Activated CD4-positive, alpha-beta memory T cell treated with anti-CD3 and anti-CD28 coated beads for 36 hours (primary cell): ENCODE data around the gene PKP1. TPM values are rescaled to one million over a fixed set of nuclear protein-coding genes. Genes with fewer than 3 reads are reported as not detected.

Source experiments
- CTCF ChIA-PET: fragments of 350-600 bp; sonication (Branson Sonifier 250); formaldehyde crosslinking; loops from one replicate; lab custom pipeline; 2021; ENCODE audit warnings: antibody characterized with exemption, inconsistent platforms; lab: Charles Lee
- POLR2A ChIA-PET: fragments of 350-600 bp; sonication (Branson Sonifier 250); formaldehyde crosslinking; loops from one replicate; lab custom pipeline; 2021; ENCODE audit warnings: antibody characterized with exemption; lab: Charles Lee
- DNase-seq: peaks from one replicate; pipeline ENCODE4 v3.0.0-alpha.2; 2020
- H3K27ac Mint-ChIP-seq: one replicate; pipeline ENCODE4 v1.8.0; 2021; ENCODE audit warnings: mixed read lengths
- H3K27me3 Mint-ChIP-seq: one replicate; pipeline ENCODE4 v1.8.0; 2021; ENCODE audit warnings: mixed read lengths
- H3K36me3 Mint-ChIP-seq: one replicate; pipeline ENCODE4 v1.8.0; 2021; ENCODE audit warnings: mixed read lengths
- H3K4me1 Mint-ChIP-seq: one replicate; pipeline ENCODE4 v1.8.0; 2021; ENCODE audit warnings: low read depth, mixed read lengths
- H3K4me3 Mint-ChIP-seq: one replicate; pipeline ENCODE4 v1.8.0; 2021; ENCODE audit warnings: mild to moderate bottlenecking, mixed read lengths
- H3K9me3 Mint-ChIP-seq: one replicate; pipeline ENCODE4 v1.8.0; 2021; ENCODE audit warnings: mixed read lengths
- intact Hi-C: fragments of 100-400 bp; cut with micrococcal nuclease; formaldehyde crosslinking; loops from one replicate; pipeline ENCODE4 v1.15.1; 2023
- total RNA-seq, 2 experiments: library from RNA; stranded (reverse); gene quantifications; one replicate each; pipeline ENCODE4 v1.2.3, GENCODE V29; 2021

The PKP1 gene
- total RNA-seq, 2 experiments from 2014 or later = not detected

GRCh38 chr1:201354901-201355295 lies 71.6 kb downstream of the PKP1 start:
- Mint-ChIP-seq H3K9me3 (no peaks in the 10 kb centered on the region), H3K36me3 (no peaks in the 10 kb centered on the region), H3K4me3 (no peak overlapping the region), H3K27ac (no peak overlapping the region), H3K27me3 (peaks cover 11% of the 10 kb centered on the region), H3K4me1 (no peaks in the 10 kb centered on the region)
- DNase-seq = no peak
- POLR2A ChIA-PET = no interaction called here
- CTCF ChIA-PET = interaction anchor here (0.6 kb wide), 1 partner anchor 81 kb away, joined by 3 read pairs; no protein-coding TSS in a partner anchor
- intact Hi-C loops = no loop called here

GRCh38 chr1:201355471-201355870 lies 72.2 kb downstream of the PKP1 start:
- Mint-ChIP-seq H3K4me3 (no peak overlapping the region), H3K4me1 (no peaks in the 10 kb centered on the region), H3K9me3 (no peaks in the 10 kb centered on the region), H3K36me3 (no peaks in the 10 kb centered on the region), H3K27me3 (peaks cover 11% of the 10 kb centered on the region), H3K27ac (no peak overlapping the region)
- CTCF ChIA-PET = interaction anchor here (0.6 kb wide), 1 partner anchor 81 kb away, joined by 3 read pairs; no protein-coding TSS in a partner anchor
- intact Hi-C loops = no loop called here
- POLR2A ChIA-PET = no interaction called here
- no peak for DNase-seq

- Mint-ChIP-seq H3K36me3 (no peaks in the 10 kb centered on the region), H3K9me3 (no peaks in the 10 kb centered on the region), H3K27ac (no peak overlapping the region), H3K4me1 (no peaks in the 10 kb centered on the region), H3K4me3 (no peak overlapping the region), H3K27me3 (peaks cover 9% of the 10 kb centered on the region)
- ChIA-PET POLR2A (no interaction called here), CTCF (no interaction called here)
- intact Hi-C loops = no loop called here
- no peak for DNase-seq
Measured at GRCh38 chr1:201356236-201356635, 72.9 kb downstream of the PKP1 start.

- DNase-seq = no peak
- H3K27me3 Mint-ChIP-seq = peaks cover 8% of the 10 kb centered on the region
- no peak overlapping the region for H3K4me3 Mint-ChIP-seq
- H3K4me1 Mint-ChIP-seq = no peaks in the 10 kb centered on the region
- H3K27ac Mint-ChIP-seq = no peak overlapping the region
- ChIA-PET CTCF (no interaction called here), POLR2A (no interaction called here)
- H3K9me3 Mint-ChIP-seq = no peaks in the 10 kb centered on the region
- intact Hi-C loops = no loop called here
- H3K36me3 Mint-ChIP-seq = no peaks in the 10 kb centered on the region
Measured at GRCh38 chr1:201356701-201357100, 73.4 kb downstream of the PKP1 start.

- Mint-ChIP-seq H3K36me3 (no peaks in the 10 kb centered on the region), H3K27me3 (peaks cover 9% of the 10 kb centered on the region), H3K27ac (no peak overlapping the region), H3K4me1 (no peaks in the 10 kb centered on the region), H3K4me3 (no peak overlapping the region), H3K9me3 (no peaks in the 10 kb centered on the region)
- intact Hi-C loops = no loop called here
- CTCF ChIA-PET = no interaction called here
- no peak for DNase-seq
- POLR2A ChIA-PET = no interaction called here
Measured at GRCh38 chr1:201357211-201357610, 73.9 kb downstream of the PKP1 start.

DNA sequence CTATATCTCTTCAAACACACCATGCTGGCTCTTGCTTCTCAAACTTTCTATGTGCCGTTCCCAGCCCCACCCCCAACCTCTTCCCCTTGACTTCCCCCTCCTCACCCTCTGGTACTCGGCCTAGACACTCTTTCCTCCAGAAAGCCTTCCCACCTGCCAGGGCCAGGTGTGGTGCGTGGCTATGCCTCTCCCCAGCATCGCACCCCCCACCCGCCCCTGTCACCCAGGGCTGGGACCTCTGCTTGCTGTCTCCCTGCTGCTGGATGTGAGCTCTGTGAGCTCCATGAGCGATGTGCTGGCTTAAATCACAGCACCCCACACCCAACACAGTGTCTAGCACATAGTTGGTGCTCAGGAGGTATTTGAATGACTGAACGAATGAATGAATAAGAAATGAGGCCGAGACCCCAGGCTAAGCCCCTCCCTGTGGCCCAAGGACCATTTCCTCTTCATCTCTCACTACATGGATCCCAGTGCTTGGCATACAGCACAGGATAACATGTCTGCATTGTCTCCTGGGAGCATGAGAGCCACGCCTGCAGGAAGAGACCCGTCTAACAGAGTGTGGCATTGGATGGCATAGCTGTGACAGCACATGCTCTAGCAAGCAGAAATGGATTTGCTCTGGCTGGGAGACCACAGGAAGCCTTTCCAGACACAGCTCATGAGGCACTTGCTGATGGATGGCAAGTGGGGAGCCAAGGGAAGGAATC lies 74.5 kb downstream of the PKP1 start:
- intact Hi-C loops = no loop called here
- H3K4me3 Mint-ChIP-seq = no peak overlapping the region
- no peak overlapping the region for H3K27ac Mint-ChIP-seq
- no peak for DNase-seq
- no peaks in the 10 kb centered on the region for H3K4me1 Mint-ChIP-seq
- peaks cover 9% of the 10 kb centered on the region for H3K27me3 Mint-ChIP-seq
- ChIA-PET CTCF (interaction anchor here (6.4 kb wide), 1 partner anchor 103 kb away, joined by 36 read pairs; no protein-coding TSS in a partner anchor), POLR2A (no interaction called here)
- H3K9me3 Mint-ChIP-seq = no peaks in the 10 kb centered on the region
- no peaks in the 10 kb centered on the region for H3K36me3 Mint-ChIP-seq

GRCh38 chr1:201358596-201358995 lies 75.3 kb downstream of the PKP1 start:
- H3K9me3 Mint-ChIP-seq = no peaks in the 10 kb centered on the region
- no peak overlapping the region for H3K27ac Mint-ChIP-seq
- ChIA-PET POLR2A (no interaction called here), CTCF (interaction anchor here (1.1 to 6.4 kb wide), 3 partner anchors 10 to 104 kb away, joined by 3 to 36 read pairs (median 3); no protein-coding TSS in a partner anchor)
- H3K4me1 Mint-ChIP-seq = no peaks in the 10 kb centered on the region
- H3K27me3 Mint-ChIP-seq = peaks cover 9% of the 10 kb centered on the region
- H3K36me3 Mint-ChIP-seq = no peaks in the 10 kb centered on the region
- no peak overlapping the region for H3K4me3 Mint-ChIP-seq
- no peak for DNase-seq
- intact Hi-C loops = no loop called here

DNA sequence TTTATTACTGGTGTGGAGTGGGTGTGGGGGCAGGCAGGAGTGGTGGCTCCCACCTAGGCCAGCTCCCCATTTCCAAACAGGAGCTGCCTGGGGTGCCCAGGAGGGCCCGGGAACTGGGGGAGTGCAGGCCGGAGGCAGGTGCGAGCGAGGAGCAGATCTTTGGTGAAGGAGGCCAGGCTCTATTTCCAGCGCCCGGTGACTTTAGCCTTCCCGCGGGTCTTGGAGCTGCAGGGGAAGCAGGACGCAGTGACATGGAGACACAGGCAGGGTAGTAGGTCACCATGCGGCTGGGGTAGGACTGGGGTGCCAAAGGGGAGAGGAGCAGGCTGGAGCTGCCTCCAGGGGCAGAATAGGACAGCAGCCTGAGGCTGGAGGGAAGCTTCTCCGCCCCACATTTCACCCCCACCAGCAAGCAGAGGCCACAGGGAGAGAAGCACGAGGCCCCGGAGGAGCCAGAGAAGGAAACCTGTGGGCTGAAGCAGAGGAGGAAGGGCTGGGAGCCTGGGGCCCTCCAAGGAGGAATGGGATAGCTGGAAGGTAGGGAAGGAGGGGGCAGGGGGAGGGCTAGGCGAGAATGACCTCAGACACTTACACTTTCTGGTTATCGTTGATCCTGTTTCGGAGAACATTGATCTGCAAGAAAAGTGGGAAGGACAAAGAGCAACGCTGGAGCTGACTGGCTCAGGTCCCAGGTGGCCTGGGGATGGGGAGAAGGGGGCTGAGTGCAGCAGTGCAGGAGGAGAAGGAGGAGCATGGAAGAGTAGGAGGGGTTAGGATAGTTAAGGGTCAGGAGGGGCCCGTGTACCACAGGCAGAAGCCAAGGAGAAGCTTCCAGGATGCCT lies 75.9 kb downstream of the PKP1 start:
- H3K36me3 Mint-ChIP-seq = no peaks in the 10 kb centered on the region
- intact Hi-C loops = no loop called here
- no peak overlapping the region for H3K4me3 Mint-ChIP-seq
- peaks cover 9% of the 10 kb centered on the region for H3K27me3 Mint-ChIP-seq
- H3K4me1 Mint-ChIP-seq = no peaks in the 10 kb centered on the region
- DNase-seq = no peak
- H3K9me3 Mint-ChIP-seq = no peaks in the 10 kb centered on the region
- H3K27ac Mint-ChIP-seq = no peak overlapping the region
- ChIA-PET CTCF (interaction anchor here (1.1 to 6.4 kb wide), 5 partner anchors 11 to 105 kb away, joined by 3 to 36 read pairs (median 3); no protein-coding TSS in a partner anchor), POLR2A (no interaction called here)

DNA sequence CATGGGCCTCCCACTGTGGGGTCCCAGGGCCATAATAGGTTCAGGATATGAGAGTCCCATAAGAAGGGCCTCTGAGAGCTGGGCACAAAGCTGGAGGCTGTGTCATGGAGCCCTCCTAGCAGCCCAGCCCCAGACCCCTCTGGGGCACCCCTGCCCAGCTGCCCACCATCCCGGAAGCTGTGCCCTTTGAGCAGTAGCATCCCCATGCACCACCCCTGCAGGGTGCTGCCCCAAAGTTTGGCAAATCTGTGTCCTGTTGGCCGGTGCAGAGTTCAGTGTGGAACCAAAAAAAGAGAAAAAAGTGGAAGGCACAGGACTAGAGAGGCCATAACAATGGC lies 76.5 kb downstream of the PKP1 start:
- intact Hi-C loops = no loop called here
- no peaks in the 10 kb centered on the region for H3K36me3 Mint-ChIP-seq
- DNase-seq = no peak
- no peak overlapping the region for H3K27ac Mint-ChIP-seq
- ChIA-PET CTCF (interaction anchor here (1.1 to 6.4 kb wide), 4 partner anchors 11 to 105 kb away, joined by 3 to 36 read pairs (median 3); no protein-coding TSS in a partner anchor), POLR2A (no interaction called here)
- H3K9me3 Mint-ChIP-seq = no peaks in the 10 kb centered on the region
- H3K27me3 Mint-ChIP-seq = peaks cover 6% of the 10 kb centered on the region
- H3K4me1 Mint-ChIP-seq = no peaks in the 10 kb centered on the region
- H3K4me3 Mint-ChIP-seq = no peak overlapping the region

GRCh38 chr1:201360486-201360885 lies 77.2 kb downstream of the PKP1 start:
- ChIA-PET CTCF (interaction anchor here (0.9 to 6.4 kb wide), 8 partner anchors 12 to 108 kb away, joined by 3 to 36 read pairs (median 4); no protein-coding TSS in a partner anchor), POLR2A (no interaction called here)
- Mint-ChIP-seq H3K27me3 (peaks cover 4% of the 10 kb centered on the region), H3K27ac (no peak overlapping the region), H3K4me1 (no peaks in the 10 kb centered on the region), H3K4me3 (no peak overlapping the region), H3K36me3 (no peaks in the 10 kb centered on the region), H3K9me3 (no peaks in the 10 kb centered on the region)
- intact Hi-C loops = no loop called here
- DNase-seq = no peak

DNA sequence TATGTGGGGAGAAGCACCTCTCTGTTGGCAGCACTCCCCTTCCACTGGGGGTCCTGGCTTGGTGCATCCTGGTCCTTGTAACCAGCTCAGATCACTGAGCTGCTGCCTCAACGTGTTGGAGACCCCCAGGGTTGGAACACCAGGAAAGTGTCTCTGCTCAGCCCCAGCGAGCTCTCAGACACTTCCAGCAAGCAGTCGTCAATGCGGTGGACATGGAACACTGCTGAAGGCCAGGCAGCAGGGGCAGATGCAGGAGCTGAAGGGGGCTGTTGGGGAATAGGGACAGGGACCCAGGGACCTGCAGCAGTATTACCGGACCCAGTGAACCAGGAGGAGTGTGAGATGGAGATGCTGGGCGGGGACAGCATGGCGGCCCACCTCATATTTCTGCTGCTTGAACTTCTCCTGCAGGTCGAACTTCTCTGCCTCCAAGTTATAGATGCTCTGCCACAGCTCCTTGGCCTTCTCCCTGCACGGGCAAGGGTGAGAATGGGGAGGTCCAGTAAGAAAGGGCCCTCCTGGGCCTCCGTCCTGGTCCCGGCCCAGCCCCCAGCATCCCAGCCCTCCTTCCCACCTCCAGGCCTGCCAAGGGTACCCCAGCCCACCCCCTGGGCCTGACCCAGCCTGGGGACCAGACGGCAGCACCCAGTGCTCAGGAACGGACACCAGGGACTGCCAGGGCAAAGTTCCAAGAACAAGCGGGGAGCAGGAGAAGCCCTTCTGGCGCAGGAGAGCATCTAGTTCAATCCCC lies 77.8 kb downstream of the PKP1 start:
- peaks cover 4% of the 10 kb centered on the region for H3K27me3 Mint-ChIP-seq
- no peaks in the 10 kb centered on the region for H3K9me3 Mint-ChIP-seq
- no peak overlapping the region for H3K4me3 Mint-ChIP-seq
- no peaks in the 10 kb centered on the region for H3K4me1 Mint-ChIP-seq
- no peaks in the 10 kb centered on the region for H3K36me3 Mint-ChIP-seq
- no peak overlapping the region for H3K27ac Mint-ChIP-seq
- DNase-seq = no peak
- intact Hi-C loops = no loop called here
- ChIA-PET POLR2A (no interaction called here), CTCF (interaction anchor here (0.9 to 6.4 kb wide), 9 partner anchors 12 to 108 kb away, joined by 3 to 36 read pairs (median 4); no protein-coding TSS in a partner anchor)
